Gastrocnemius medialis (tissue), 4 donors: ENCODE measurements around the gene ADAMTS2. TPM values are rescaled to one million over a fixed set of nuclear protein-coding genes. Genes with fewer than 3 reads are reported as not detected.
A peak's percentile ranks its signal among the peaks of the same experiment; 100 is the strongest.
"Not testable (repeated sequence)": the region's sequence is repeated elsewhere in the genome, so short reads cannot be mapped to it uniquely, and the experiment has no call there.

Experiments
- ATAC-seq, 2 donors: fragments of 150-250 bp; one replicate each; pipeline ENCODE4 v1.9.1; 2016
- DNase-seq, 2 donors: peaks; one replicate each; pipeline ENCODE4 v3.0.0-alpha.2; 2019
- H3K27ac ChIP-seq, 4 donors: fragments of 200-600 bp; sonication (generic); 1 replicate in 1 of 4; 2 replicates in 3 of 4; pipeline ENCODE4 v1.5.1; 2016 to 2018; ENCODE audit warnings: mild to moderate bottlenecking in 2 of 4, moderate library complexity in 1 of 4
- H3K27me3 ChIP-seq, 3 donors: fragments of 200-600 bp; sonication (generic) in 2 of 3; 1 replicate in 1 of 3; 2 replicates in 2 of 3; pipeline versions ENCODE4 v1.5.1 to v1.6.0; 2016 to 2019; ENCODE audit warnings: mild to moderate bottlenecking in 1 of 3, moderate library complexity in 1 of 3
- H3K36me3 ChIP-seq, 2 donors: fragments of 200-600 bp; sonication (generic) in 1 of 2; one replicate each; pipeline ENCODE4 v1.5.1; 2017 to 2018
- H3K4me1 ChIP-seq, 2 donors: fragments of 200-600 bp; sonication (generic) in 1 of 2; one replicate each; pipeline ENCODE4 v1.5.1; 2016 to 2017; ENCODE audit warnings: mild to moderate bottlenecking in 2 of 2
- H3K4me3 ChIP-seq, 4 donors: fragments of 200-600 bp; sonication (generic) in 3 of 4; 1 replicate in 1 of 4; 2 replicates in 3 of 4; pipeline ENCODE4 v1.5.1; 2016 to 2019; ENCODE audit warnings: mild to moderate bottlenecking in 2 of 4
- H3K9me3 ChIP-seq, 3 donors: fragments of 200-600 bp; sonication (generic) in 2 of 3; 1 replicate in 1 of 3; 2 replicates in 2 of 3; pipeline ENCODE4 v1.5.1; 2016 to 2019
- CTCF ChIP-seq, 5 experiments: fragments of 450-650 bp in 3 of 5; fragments of 200-600 bp in 2 of 5; sonication (generic) in 2 of 5; IDR thresholded peaks in 4 of 5; conservative IDR thresholded peaks in 1 of 5; 1 replicate in 4 of 5; 2 replicates in 1 of 5; pipeline ENCODE4 v1.5.1; 2016 to 2019; ENCODE audit warnings: antibody characterized with exemption in 5 of 5, mild to moderate bottlenecking in 3 of 5, moderate library complexity in 3 of 5
- POLR2A ChIP-seq, 2 donors: fragments of 450-650 bp; IDR thresholded peaks; one replicate each; pipeline ENCODE4 v1.6.1; 2017; ENCODE audit warnings: antibody characterized with exemption in 2 of 2, mild to moderate bottlenecking in 2 of 2, moderate library complexity in 2 of 2
- in situ Hi-C, 4 donors: fragments of 200-750 bp; cut with MboI; loops; one replicate each; pipeline versions ENCODE4 v1.15.0 to v1.8.0; 2017; ENCODE audit warnings: low sequenced_read_pairs in 4 of 4
- intact Hi-C: fragments of 100-400 bp; cut with DNase I; formaldehyde crosslinking; loops from one replicate; pipeline ENCODE4 v1.15.1; 2023; ENCODE audit warnings: low total_unique reads
- total RNA-seq, 4 donors: library from RNA; depleted of rRNA; stranded (reverse); fragments of >200 nt; gene quantifications; one replicate each; pipeline versions ENCODE4 v1.1.0 to v1.2.3, GENCODE V29; 2016

Gene ADAMTS2
- total RNA-seq, 4 donors from 2014 or later, result 0.78 to 3.8 (median 2.0) TPM

GRCh38 chr5:179325296-179326031, 19.8 kb downstream of the ADAMTS2 start:
- in situ Hi-C loops (no loop called here), intact Hi-C loops (no loop called here)
- Histone ChIP-seq H3K27me3 (peaks cover 0 to 4% (median 2%) of the 10 kb centered on the region in 3 donors), H3K36me3 (no peaks in the 10 kb centered on the region), H3K27ac (peak overlapping the region in 1 of 4 donors; percentile 21), H3K4me1 (peaks cover 0 to 8% of the 10 kb centered on the region in 2 donors), H3K4me3 (no peak overlapping the region), H3K9me3 (no peaks in the 10 kb centered on the region)
- TF ChIP-seq POLR2A (IDR thresholded peaks at IDR 0.05) (no peak), CTCF (IDR thresholded peaks at IDR 0.05 in 4 of 5, conservative IDR thresholded peaks at IDR 0.05 in 1 of 5) (no peak)
- DNase-seq (no peak), ATAC-seq (no peak)

- Histone ChIP-seq H3K4me1 (peaks cover 0 to 8% of the 10 kb centered on the region in 2 donors), H3K27me3 (peaks cover 0 to 4% (median 2%) of the 10 kb centered on the region in 3 donors), H3K27ac (no peak overlapping the region), H3K4me3 (no peak overlapping the region), H3K9me3 (no peaks in the 10 kb centered on the region), H3K36me3 (no peaks in the 10 kb centered on the region)
- ATAC-seq (no peak), DNase-seq (no peak)
- in situ Hi-C loops (no loop called here), intact Hi-C loops (loop anchor here (5.0 kb wide), 1 partner anchor 58 kb away; no protein-coding TSS in a partner anchor)
- TF ChIP-seq POLR2A (IDR thresholded peaks at IDR 0.05) (no peak), CTCF (IDR thresholded peaks at IDR 0.05 in 4 of 5, conservative IDR thresholded peaks at IDR 0.05 in 1 of 5) (no peak)
Observed at GRCh38 chr5:179324760-179325295, 20.4 kb downstream of the ADAMTS2 start.

GRCh38 chr5:179324316-179324715, 20.9 kb downstream of the ADAMTS2 start:
- H3K27me3 ChIP-seq, H3K9me3 ChIP-seq, DNase-seq, in situ Hi-C loops, H3K4me1 ChIP-seq, H3K27ac ChIP-seq, H3K4me3 ChIP-seq, H3K36me3 ChIP-seq, ATAC-seq: not testable (repeated sequence)
- intact Hi-C loops, result loop anchor here (5.0 kb wide), 1 partner anchor 57 kb away; no protein-coding TSS in a partner anchor

GRCh38 chr5:179323026-179323870, 22.0 kb downstream of the ADAMTS2 start:
- H3K4me1 ChIP-seq, result peaks cover 0 to 8% of the 10 kb centered on the region in 2 donors
- H3K27me3 ChIP-seq, result peaks cover 0 to 4% (median 2%) of the 10 kb centered on the region in 3 donors
- TF ChIP-seq CTCF (IDR thresholded peaks at IDR 0.05 in 4 of 5, conservative IDR thresholded peaks at IDR 0.05 in 1 of 5) (no peak), POLR2A (IDR thresholded peaks at IDR 0.05) (no peak)
- no peaks in the 10 kb centered on the region for H3K36me3 ChIP-seq
- H3K9me3 ChIP-seq, result no peaks in the 10 kb centered on the region
- DNase-seq (peak in 1 of 2 donors; percentile 13), ATAC-seq (no peak)
- peak overlapping the region in 2 of 4 donors; percentile 34 to 46 for H3K27ac ChIP-seq
- intact Hi-C loops (loop anchor here (5.0 kb wide), 1 partner anchor 56 kb away; no protein-coding TSS in a partner anchor), in situ Hi-C loops (no loop called here)
- no peak overlapping the region for H3K4me3 ChIP-seq
